Fibroblast of villous mesenchyme (primary cell): ENCODE data around the gene FBH1. TPM values are rescaled to one million over a fixed set of nuclear protein-coding genes. Genes with fewer than 3 reads are reported as not detected.

Experiments
- DNase-seq: peaks from one replicate; pipeline ENCODE4 v3.0.0-alpha.2; 2010; ENCODE audit warnings: low read depth
- H3K4me3 ChIP-seq: 2 replicates; pipeline ENCODE4 v1.5.1; 2011; ENCODE audit warnings: low read depth, mild to moderate bottlenecking, low read length
- CTCF ChIP-seq: IDR thresholded peaks from 2 replicates; pipeline ENCODE4 v1.5.1; 2012; ENCODE audit warnings: low read depth, mild to moderate bottlenecking, low read length; ENCODE audit not compliant: insufficient read depth
- total RNA-seq: library from RNA; depleted of rRNA; stranded (reverse); fragments of >200 nt; gene quantifications from 2 replicates; pipeline ENCODE4 v1.2.3, GENCODE V29; 2012

FBH1 gene
- total RNA-seq, 1 donor: 91.5 TPM

- no peak for DNase-seq
- TF ChIP-seq CTCF: no peak
- H3K4me3 ChIP-seq: no peak overlapping the region
Observed at GRCh38 chr10:5917305-5917704, 27.3 kb downstream of the FBH1 start.

GRCh38 chr10:5918763-5919162 lies 28.7 kb downstream of the FBH1 start:
- H3K4me3 ChIP-seq: no peak overlapping the region
- TF ChIP-seq CTCF: no peak
- no peak for DNase-seq

- TF ChIP-seq CTCF: no peak
- no peak overlapping the region for H3K4me3 ChIP-seq
- no peak for DNase-seq
Observed at GRCh38 chr10:5919568-5919967, 29.5 kb downstream of the FBH1 start.

- no peak for DNase-seq
- TF ChIP-seq CTCF: no peak
- no peak overlapping the region for H3K4me3 ChIP-seq
Observed at GRCh38 chr10:5921746-5922145, 31.7 kb downstream of the FBH1 start.

GRCh38 chr10:5924889-5925288 lies 34.8 kb downstream of the FBH1 start:
- TF ChIP-seq CTCF: no peak
- DNase-seq: no peak
- H3K4me3 ChIP-seq: no peak overlapping the region

GRCh38 chr10:5927306-5927705 lies 37.3 kb downstream of the FBH1 start:
- TF ChIP-seq CTCF: no peak
- no peak overlapping the region for H3K4me3 ChIP-seq

GRCh38 chr10:5929442-5929841 lies 39.4 kb downstream of the FBH1 start:
- no peak overlapping the region for H3K4me3 ChIP-seq
- no peak for DNase-seq
- no peak for TF ChIP-seq CTCF

More at GRCh38 chr10:5927306-5927705, 37.3 kb downstream of the FBH1 start:
- peak; percentile 47 for DNase-seq
